Measurements from ENCODE around the gene KIF4A.
A peak's percentile ranks its signal among the peaks of the same experiment; 100 is the strongest.

Gene KIF4A

DNA sequence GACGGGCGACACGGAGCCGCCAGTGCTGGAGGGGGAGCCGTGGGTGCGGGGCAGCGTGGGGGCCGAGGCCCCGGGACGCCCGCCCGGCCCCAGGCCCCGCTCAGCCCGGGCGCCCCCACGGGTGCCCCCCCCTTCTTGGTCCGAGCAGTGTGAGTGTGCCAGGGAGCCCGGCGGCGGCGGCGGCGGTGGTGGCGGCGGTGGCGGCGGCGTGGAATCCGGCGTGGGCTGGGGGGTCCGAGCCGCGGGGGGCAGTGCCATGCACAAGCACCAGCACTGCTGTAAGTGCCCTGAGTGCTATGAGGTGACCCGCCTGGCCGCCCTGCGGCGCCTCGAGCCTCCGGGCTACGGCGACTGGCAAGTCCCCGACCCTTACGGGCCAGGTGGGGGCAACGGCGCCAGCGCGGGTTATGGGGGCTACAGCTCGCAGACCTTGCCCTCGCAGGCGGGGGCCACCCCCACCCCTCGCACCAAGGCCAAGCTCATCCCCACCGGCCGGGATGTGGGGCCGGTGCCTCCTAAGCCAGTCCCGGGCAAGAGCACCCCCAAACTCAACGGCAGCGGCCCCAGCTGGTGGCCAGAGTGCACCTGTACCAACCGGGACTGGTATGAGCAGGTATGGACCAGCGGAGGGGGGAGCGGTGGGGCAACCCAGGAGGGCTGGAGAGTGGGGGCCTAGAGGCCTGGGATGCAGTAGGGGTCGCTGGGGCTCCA lies 155.2 kb downstream of the KIF4A start:
- Histone ChIP-seq H3K4me1 (no peaks in the 10 kb centered on the region), H3K9me3 (no peaks in the 10 kb centered on the region), H3K36me3 (no peaks in the 10 kb centered on the region), H3K9ac (no peak overlapping the region), H3K4me3 (no peak overlapping the region), H3K4me2 (peak overlapping the region; percentile 12; the same call in 1 of the 2 replicates), H3K27me3 (peaks cover 93% of the 10 kb centered on the region), H3K27ac (no peak overlapping the region), H4K20me1 (no peaks in the 10 kb centered on the region; the same call in 1 of the 2 replicates)
- no peak for TF ChIP-seq Cebpa-rat (IDR thresholded peaks at IDR 0.05)

DNA sequence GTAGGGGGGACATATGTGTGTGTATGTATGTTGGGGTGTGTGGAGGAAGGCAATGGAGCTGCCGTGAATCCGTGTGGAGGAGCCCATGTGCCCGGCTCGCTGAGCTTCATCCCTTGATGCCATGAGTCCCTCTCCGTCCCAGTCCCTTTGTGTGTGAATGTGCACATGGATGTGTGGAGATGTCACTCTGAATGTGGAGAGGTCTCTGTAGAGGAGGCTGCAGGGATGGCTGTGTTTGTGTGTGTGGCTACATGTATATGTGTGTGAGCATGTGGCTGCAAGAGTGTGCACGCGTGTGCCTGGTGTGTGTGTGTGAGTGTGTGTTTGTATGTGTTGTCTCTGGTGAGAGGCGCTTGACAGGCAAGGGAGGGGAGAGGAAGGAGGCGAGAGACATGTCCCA lies 156.0 kb downstream of the KIF4A start:
- Histone ChIP-seq H3K4me3 (no peak overlapping the region), H3K27ac (no peak overlapping the region), H3K27me3 (peaks cover 87% of the 10 kb centered on the region), H4K20me1 (no peaks in the 10 kb centered on the region; the same call in 1 of the 2 replicates), H3K9ac (no peak overlapping the region), H3K4me1 (no peaks in the 10 kb centered on the region), H3K36me3 (no peaks in the 10 kb centered on the region), H3K4me2 (no peak overlapping the region), H3K9me3 (no peaks in the 10 kb centered on the region)
- no peak for TF ChIP-seq Cebpa-rat (IDR thresholded peaks at IDR 0.05)

DNA sequence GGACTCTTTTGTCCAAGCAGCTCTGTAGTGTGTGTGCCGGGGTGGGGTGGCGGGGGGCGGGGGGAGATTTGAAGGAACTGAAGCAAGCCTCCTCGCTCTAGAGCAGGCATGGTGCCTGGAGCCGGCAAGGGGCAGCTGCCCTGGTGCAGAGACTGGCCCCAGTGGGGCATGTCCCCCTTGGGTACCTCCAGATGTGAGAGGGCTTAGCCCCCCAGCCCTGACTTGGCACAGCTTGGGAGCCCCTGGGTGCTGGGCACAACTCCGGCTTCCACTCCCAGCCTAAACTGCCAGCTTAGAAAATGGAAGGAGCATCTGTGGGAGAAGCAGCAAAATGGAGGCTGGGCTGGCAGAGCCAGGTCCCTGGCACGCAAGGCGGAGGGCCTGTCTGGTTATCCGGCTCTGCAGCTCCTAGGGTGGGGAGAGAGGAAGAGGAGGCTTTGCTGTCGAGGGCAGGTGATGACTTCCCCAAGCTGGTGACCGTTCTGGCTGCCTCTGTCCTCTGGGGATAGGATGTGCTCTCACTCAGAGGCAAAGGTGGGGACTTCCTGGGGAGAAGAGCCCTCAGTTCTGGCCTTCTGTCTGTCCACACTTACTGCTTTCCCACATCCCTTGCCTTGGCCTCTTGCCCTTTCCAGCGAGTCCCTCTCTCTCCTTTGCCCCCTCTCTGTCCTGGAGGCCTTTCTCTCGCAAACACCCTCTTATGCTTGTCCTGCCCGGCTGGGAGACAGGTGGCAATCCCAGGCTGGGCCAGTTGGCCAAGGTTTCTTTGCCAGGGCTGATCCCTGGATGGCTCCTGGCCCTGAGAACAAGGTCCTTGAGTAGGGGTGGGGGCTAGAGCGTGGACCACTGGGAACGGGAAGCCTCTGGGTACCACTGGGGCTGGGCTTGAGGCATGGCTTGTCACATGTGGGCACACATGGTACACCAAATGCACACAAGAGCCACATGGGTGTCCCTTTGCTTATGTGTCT lies 156.8 kb downstream of the KIF4A start:
- H3K27me3 ChIP-seq: peaks cover 80% of the 10 kb centered on the region
- no peak overlapping the region for H3K27ac ChIP-seq
- H3K36me3 ChIP-seq: no peaks in the 10 kb centered on the region
- no peak for TF ChIP-seq Cebpa-rat (IDR thresholded peaks at IDR 0.05)
- no peaks in the 10 kb centered on the region; the same call in 1 of the 2 replicates for H4K20me1 ChIP-seq
- H3K4me1 ChIP-seq: no peaks in the 10 kb centered on the region
- H3K9ac ChIP-seq: no peak overlapping the region
- no peaks in the 10 kb centered on the region for H3K9me3 ChIP-seq
- H3K4me3 ChIP-seq: no peak overlapping the region
- H3K4me2 ChIP-seq: no peak overlapping the region

DNA sequence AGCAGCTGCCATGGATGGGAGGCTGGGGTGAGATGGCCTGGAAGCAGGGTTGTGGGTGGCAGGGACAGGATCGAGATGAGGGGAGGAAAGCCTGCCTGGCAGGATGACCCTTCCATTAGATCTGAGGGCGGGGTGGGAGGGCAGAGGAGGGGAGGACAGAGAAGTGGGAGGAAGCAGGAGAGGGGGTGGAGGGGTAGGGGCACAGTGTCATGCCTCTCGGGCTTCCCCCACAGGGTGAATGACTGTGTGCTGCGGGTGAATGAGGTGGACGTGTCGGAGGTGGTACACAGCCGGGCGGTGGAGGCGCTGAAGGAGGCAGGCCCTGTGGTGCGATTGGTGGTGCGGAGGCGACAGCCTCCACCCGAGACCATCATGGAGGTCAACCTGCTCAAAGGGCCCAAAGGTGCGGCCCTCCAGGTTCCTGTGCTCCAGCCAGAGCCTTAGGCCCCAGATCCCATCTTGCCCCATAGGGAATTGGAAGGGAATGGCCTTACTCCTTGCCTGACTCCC lies 159.6 kb downstream of the KIF4A start:
- Histone ChIP-seq H3K9me3 (no peaks in the 10 kb centered on the region), H3K27me3 (peaks cover 53% of the 10 kb centered on the region), H3K36me3 (no peaks in the 10 kb centered on the region), H4K20me1 (no peaks in the 10 kb centered on the region), H3K27ac (no peak overlapping the region), H3K4me2 (no peak overlapping the region), H3K4me1 (peaks cover 16% of the 10 kb centered on the region), H3K4me3 (no peak overlapping the region), H3K9ac (no peak overlapping the region)
- TF ChIP-seq Cebpa-rat (IDR thresholded peaks at IDR 0.05): no peak

DNA sequence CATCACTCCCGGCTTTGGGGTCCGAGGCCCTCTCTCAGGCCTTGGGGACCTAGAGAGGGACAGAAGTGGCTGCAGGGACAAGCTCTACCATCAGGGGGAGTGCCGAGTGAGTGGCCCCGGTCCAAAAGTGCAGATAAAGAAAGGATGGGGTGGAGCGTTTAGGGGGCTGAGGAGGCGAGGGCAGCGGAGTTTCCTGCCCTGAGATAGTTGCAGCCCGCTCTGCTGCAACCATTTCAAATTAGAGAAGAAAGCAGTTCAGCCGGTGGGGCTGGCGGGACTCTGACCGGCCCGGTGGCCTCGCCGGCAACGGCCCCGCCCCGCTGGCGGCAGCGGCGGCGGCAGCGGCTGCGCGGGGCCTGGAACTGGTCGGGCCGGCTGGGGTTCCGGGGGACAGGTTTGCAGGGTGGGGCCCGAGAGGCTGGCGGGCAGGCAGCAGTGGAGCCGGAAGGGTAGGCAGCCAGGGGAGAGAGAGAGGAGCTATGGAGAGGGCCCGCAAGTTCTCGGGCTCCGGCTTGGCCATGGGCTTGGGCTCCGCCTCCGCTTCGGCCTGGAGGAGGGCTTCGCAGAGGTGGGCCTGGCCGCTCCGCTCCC lies 162.3 kb downstream of the KIF4A start:
- no peak for TF ChIP-seq Cebpa-rat (IDR thresholded peaks at IDR 0.05)
- no peaks in the 10 kb centered on the region for H3K36me3 ChIP-seq
- peak overlapping the region; percentile 46; the same call in 1 of the 2 replicates for H3K27ac ChIP-seq
- H3K9me3 ChIP-seq: no peaks in the 10 kb centered on the region
- H3K4me3 ChIP-seq: peak overlapping the region; percentile 71
- peaks cover 27% of the 10 kb centered on the region for H3K4me1 ChIP-seq
- H3K4me2 ChIP-seq: peak overlapping the region; percentile 81
- H3K9ac ChIP-seq: peak overlapping the region; percentile 74
- H4K20me1 ChIP-seq: no peaks in the 10 kb centered on the region
- H3K27me3 ChIP-seq: peaks cover 27% of the 10 kb centered on the region

DNA sequence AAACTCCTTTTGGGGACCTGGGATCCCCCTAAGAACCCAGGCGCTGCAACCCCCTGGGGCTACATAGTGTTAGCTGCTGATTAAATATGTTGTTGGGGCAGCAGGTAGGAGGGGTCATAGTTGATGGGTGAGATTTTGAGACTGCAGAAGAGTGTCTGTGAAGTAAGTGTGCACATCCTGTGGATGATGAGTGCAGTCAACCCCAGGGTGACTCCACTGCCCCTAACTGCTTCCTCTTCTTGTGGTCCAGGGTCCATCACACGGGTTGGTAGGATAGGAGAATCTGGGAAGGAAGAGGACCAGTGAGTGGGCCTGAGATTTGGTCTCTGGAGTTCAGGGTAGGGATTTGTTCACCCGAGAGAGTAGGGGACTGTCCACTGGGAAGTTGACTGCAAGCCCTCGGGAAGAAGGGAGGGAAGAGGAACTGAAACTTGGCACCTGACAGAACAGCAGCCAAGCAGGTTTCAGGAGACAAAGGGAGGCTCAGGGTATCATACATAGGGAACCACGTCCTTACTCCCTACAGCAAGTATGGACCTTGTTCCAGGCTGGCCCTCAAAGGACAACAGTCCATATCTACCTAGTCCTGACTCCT lies 163.2 kb downstream of the KIF4A start:
- peak overlapping the region; percentile 81 for H3K4me2 ChIP-seq
- TF ChIP-seq Cebpa-rat (IDR thresholded peaks at IDR 0.05): no peak

DNA sequence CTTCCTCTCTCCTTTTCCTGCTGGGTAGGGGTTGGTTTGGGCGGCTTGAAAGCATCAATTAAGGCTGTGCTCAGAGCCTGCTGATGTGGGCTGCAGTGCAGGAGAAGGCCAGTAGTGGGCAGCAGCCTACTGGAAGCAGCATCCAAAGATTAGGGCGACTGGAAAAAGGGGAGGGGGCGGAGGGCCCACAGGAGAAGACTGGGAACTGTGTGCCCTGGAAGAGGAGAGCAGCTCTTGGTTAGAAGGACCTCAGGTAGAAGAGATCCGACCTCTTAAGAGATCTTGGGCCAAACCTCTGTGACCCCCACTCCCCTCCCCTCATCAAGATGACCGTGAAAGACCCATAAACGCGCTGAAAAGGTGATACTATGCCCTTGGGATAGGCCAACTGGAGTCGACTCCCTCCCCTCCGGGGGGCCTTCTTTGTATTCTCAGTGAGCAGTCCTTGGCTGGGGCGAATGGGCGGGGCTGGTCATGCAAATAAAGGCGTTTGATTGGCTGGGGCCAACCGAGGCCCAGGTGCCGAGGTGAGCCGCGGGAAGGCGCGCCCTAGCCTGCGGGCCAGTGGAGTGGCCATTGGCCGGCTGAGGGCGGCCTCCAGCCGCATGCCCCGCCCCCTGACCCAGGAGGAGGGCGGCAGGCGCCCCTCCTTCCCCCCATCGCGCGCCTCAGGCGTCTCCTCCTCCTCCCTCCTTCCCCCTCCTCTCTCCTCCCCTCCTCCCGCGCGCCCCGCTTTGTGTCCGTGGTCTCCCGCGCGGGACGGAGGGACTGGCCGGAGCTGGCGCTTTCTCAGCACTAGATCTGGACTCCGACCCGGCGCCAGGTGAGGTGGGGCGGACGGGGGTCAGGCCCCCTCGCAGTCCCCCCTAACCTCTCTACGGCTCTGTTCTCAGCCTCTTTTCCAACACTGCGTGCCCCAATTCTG lies 164.8 kb downstream of the KIF4A start:
- no peaks in the 10 kb centered on the region for H3K9me3 ChIP-seq
- no peak for TF ChIP-seq Cebpa-rat (IDR thresholded peaks at IDR 0.05)
- no peaks in the 10 kb centered on the region for H4K20me1 ChIP-seq
- H3K4me3 ChIP-seq: peak overlapping the region; percentile 71
- peaks cover 14% of the 10 kb centered on the region for H3K36me3 ChIP-seq
- H3K4me1 ChIP-seq: peaks cover 27% of the 10 kb centered on the region
- peak overlapping the region; percentile 85 for H3K27ac ChIP-seq
- peak overlapping the region; percentile 84 for H3K4me2 ChIP-seq
- peaks cover 23% of the 10 kb centered on the region for H3K27me3 ChIP-seq
- H3K9ac ChIP-seq: peak overlapping the region; percentile 82

More for the DNA sequence above, 163.2 kb downstream of the KIF4A start:
- H3K9me3 ChIP-seq: no peaks in the 10 kb centered on the region
- peak overlapping the region; percentile 74; the same call in 1 of the 2 replicates for H3K9ac ChIP-seq
- 0 out of 2 replicates have a peak, but pooled peaks cover 4% of the 10 kb centered on the region for H3K36me3 ChIP-seq
- H3K4me1 ChIP-seq: peaks cover 27% of the 10 kb centered on the region
- peak overlapping the region; percentile 71 for H3K4me3 ChIP-seq
- H4K20me1 ChIP-seq: no peaks in the 10 kb centered on the region
- no peak overlapping the region for H3K27ac ChIP-seq
- H3K27me3 ChIP-seq: peaks cover 22% of the 10 kb centered on the region

DNA sequence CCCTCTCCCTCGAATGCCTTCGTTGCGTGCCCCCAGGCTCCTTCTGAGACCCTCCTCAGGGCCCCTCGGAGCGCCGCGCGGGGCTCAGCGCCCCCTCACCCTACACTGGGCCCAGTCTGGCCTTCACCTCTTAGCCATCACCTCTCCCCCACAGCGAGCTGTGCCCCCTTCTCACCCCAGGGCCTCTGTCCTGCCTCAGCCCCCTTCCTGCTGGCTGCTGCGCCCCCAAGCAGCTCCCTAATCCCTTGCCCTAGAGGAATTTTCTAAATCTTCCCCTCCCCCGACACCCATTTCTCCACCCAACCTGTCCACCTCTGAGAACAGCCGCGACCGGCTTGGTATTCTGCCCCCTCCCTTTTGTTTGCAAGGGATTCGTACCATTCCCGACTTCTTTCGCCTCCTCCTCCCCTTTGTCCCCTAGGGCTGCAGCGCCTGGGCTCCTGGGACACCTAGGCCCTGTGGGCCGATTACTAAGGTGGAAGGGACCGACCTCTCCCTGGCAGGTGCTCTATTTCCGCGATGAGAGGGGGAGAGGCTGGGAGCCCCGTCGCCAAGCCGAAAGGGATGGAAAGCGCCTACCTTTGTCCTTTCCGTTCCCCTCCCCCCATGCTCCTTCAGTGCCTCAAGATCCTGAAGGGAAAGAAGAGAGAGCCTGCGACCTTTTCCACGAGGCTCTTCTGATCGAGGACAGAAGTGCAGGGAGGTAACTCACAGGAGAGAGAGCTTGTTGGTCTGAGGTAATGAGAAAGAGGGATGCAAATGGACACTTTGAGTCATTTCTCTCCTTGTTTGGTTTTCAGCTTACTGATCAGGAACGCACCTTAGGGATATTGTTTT lies 165.7 kb downstream of the KIF4A start:
- peak overlapping the region; percentile 82 for H3K9ac ChIP-seq
- TF ChIP-seq Cebpa-rat (IDR thresholded peaks at IDR 0.05): no peak

More for the DNA sequence above, 165.7 kb downstream of the KIF4A start:
- H4K20me1 ChIP-seq: no peaks in the 10 kb centered on the region
- peaks cover 27% of the 10 kb centered on the region for H3K4me1 ChIP-seq
- peak overlapping the region; percentile 85 for H3K27ac ChIP-seq
- 0 out of 2 replicates have a peak, but pooled peaks cover under 1% of the 10 kb centered on the region for H3K9me3 ChIP-seq
- peaks cover 23% of the 10 kb centered on the region for H3K27me3 ChIP-seq
- peak overlapping the region; percentile 71 for H3K4me3 ChIP-seq
- peak overlapping the region; percentile 84 for H3K4me2 ChIP-seq
- peaks cover 22% of the 10 kb centered on the region for H3K36me3 ChIP-seq

Measured in BLaER1 (cell line).